Fibroblast of villous mesenchyme (primary cell): Measurements from ENCODE around the gene MRPL10. TPM values are rescaled to one million over a fixed set of nuclear protein-coding genes. Genes with fewer than 3 reads are reported as not detected.

ENCODE experiments used
- DNase-seq: peaks from one replicate; pipeline ENCODE4 v3.0.0-alpha.2; 2010; ENCODE audit warnings: low read depth
- H3K4me3 ChIP-seq: 2 replicates; pipeline ENCODE4 v1.5.1; 2011; ENCODE audit warnings: low read depth, mild to moderate bottlenecking, low read length
- total RNA-seq: library from RNA; depleted of rRNA; stranded (reverse); fragments of >200 nt; gene quantifications from 2 replicates; pipeline ENCODE4 v1.2.3, GENCODE V29; 2012
- TF ChIP-seq, protein P1 (sequence below): IDR thresholded peaks from 2 replicates; pipeline ENCODE4 v1.5.1; 2012; ENCODE audit warnings: low read depth, mild to moderate bottlenecking, low read length; ENCODE audit not compliant: insufficient read depth

Gene MRPL10
- total RNA-seq, 1 donor = 20.7 TPM

DNA sequence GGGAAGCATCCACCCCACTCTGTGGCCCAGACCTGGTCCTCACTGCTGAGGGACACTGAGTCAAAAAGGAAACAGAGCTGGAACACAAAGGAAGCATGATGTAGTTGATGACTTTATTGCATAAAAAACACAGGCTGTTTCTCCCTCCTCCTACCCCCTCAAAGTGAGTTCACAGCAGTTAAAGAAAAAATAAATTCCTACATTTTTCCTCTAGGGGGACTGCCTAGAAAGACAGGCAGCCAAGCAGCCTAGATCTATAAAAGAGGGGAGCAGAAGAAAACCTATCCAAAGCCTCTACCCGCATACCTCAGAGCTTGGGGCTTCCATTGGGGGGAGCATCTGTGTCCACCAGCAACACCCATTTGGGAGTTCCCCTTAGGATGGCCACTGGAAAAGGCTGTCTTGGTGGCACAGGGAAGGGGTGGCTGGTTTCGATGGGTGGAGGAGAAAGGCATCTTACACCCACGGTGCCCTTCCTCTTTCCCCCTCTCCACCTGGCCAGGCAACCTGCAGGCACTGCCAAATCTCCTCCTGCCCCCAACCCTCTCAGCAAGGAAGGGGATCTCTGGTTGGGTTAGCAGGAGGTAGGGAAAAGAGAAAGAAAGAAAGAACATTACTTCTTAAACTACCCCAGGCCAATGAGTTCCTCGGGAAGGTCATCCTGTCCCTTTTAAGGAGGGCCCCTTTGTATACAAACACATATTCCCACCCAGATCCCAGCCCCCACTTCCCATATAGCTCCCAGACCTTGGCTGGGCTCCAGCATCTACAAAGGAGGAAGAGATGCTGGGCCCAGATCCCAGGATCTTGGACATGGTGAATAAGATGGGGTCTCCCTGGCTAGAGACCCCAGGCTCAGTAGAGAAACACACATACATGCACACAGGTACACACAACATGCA is 13.7 kb upstream of the MRPL10 start:
- no peak for DNase-seq
- TF ChIP-seq, protein P1, sequence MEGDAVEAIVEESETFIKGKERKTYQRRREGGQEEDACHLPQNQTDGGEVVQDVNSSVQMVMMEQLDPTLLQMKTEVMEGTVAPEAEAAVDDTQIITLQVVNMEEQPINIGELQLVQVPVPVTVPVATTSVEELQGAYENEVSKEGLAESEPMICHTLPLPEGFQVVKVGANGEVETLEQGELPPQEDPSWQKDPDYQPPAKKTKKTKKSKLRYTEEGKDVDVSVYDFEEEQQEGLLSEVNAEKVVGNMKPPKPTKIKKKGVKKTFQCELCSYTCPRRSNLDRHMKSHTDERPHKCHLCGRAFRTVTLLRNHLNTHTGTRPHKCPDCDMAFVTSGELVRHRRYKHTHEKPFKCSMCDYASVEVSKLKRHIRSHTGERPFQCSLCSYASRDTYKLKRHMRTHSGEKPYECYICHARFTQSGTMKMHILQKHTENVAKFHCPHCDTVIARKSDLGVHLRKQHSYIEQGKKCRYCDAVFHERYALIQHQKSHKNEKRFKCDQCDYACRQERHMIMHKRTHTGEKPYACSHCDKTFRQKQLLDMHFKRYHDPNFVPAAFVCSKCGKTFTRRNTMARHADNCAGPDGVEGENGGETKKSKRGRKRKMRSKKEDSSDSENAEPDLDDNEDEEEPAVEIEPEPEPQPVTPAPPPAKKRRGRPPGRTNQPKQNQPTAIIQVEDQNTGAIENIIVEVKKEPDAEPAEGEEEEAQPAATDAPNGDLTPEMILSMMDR = peak; percentile 42
- H3K4me3 ChIP-seq = no peak overlapping the region

DNA sequence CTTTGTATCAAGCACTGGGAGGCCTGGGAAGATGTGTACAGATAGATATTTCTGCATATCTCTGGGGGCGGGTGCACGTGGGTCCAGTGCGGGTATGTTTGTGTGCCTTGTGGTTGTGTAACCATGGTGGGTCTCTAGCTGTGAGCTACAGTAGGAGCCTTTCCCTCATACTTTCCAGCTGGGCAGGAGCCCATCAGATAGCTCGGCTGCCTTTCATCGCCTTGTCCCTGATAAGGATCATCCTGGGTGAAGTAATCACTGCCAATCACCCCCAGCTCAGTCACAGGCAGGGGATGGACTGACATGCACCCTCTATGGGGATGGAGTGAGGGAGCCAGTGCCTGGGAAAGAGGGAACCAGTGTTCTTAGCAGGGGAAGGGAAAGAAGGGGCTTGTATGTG is 12.9 kb upstream of the MRPL10 start:
- peak; percentile 26 for DNase-seq
- no peak overlapping the region for H3K4me3 ChIP-seq
- TF ChIP-seq, protein P1 = no peak

DNA sequence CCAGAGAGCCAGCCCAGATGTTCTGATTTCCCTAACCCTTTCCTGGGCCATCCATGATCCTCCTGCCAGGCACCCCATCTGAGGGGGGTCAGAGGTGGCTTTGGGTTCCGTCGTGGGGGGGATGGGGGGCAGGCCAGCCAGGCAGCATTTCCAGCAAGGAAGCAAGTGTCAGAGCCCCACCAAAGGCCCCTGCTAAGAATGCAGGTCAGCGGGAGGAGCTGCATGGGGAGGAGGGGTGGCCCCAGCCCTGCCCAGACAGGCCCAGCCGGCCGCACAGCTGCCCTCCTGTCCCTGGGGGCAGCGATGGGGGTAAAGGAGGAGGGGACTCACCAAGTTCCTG is 12.0 kb upstream of the MRPL10 start:
- TF ChIP-seq, protein P1 = no peak
- no peak for DNase-seq
- H3K4me3 ChIP-seq = no peak overlapping the region

DNA sequence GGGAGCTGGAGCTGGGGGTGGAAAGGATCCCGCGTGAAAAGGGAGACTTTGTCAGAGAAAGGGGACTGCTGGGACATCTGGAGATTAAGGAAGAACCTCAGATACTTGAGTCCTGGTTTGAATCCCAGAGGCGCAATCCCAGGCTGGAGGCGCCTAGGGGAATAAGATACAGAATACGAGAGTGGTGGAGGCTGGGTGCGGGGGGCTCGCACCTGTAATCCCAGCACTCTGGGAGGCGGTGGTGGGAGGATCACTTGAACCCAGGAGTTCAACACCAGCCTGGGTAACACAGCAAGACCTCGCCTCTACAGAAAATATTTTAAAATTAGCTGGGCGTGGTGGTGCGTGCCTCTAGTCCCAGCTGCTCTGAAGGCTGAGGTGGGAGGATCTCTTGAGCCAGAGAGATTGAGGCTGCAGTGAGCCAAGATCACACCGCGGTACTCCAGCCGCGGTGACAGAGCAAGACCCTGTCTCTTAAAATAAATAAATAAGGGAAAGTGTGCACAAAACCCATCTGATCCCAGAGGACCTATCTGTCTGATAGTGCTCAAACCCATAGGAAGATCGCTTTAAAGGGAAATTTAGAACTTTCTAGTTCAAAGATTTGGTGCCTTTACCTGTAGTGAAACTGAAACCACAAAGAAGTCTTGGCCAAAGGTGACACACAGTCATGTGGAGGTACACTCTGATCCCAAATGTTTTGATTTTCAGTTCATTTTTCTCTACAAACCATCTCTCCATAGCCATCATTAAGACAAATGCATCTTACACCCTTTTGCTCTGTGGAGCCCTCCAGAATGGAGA is 10.3 kb upstream of the MRPL10 start:
- no peak for DNase-seq
- TF ChIP-seq, protein P1 = no peak
- H3K4me3 ChIP-seq = peak overlapping the region; percentile 96

DNA sequence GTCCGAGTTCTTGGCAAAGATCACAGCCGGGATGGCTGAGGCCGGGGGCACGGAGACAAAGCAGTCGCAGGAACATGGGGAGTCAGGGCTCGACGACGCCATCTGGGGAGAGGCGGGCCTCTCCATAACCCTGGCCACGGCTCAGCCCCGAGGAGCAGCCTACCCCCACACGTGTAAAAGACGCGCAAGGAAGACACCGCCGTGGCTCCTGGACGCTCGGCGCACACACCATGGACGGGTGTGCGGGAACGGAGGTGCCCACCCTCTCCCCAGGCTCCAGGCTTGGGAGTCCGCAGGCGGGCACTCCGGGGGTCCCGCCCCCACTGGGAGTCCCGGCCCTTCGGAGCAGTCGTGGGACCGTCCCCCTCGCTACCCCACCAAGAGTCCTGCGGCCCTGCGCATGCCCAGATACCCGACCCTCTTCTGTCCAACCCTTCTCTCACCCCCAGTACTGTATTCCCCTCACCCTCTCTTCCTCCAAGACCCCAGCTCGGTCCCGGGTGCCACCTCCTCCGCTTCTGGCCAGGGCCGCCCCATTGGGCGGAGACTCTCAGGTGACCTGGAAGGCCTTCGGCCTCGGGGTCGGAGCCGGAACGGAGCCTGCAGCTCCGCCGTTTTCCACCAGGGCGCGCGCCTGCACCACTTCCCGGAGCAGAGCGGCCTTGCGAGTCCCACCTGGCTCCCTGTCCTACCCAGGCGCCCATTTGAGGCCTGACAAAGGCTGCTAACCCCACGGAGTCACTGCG is 9.6 kb upstream of the MRPL10 start, which contains the start of gene SCRN2:
TSS of gene SCRN2 (minus strand) at position 532 of the 746 bp plus-strand sequence. CDS start at position 102, 430 bp downstream.
- H3K4me3 ChIP-seq = peak within 1 kb of the TSS; percentile 96
- DNase-seq = peak; percentile 79
- TF ChIP-seq, protein P1 = peak; percentile 93

DNA sequence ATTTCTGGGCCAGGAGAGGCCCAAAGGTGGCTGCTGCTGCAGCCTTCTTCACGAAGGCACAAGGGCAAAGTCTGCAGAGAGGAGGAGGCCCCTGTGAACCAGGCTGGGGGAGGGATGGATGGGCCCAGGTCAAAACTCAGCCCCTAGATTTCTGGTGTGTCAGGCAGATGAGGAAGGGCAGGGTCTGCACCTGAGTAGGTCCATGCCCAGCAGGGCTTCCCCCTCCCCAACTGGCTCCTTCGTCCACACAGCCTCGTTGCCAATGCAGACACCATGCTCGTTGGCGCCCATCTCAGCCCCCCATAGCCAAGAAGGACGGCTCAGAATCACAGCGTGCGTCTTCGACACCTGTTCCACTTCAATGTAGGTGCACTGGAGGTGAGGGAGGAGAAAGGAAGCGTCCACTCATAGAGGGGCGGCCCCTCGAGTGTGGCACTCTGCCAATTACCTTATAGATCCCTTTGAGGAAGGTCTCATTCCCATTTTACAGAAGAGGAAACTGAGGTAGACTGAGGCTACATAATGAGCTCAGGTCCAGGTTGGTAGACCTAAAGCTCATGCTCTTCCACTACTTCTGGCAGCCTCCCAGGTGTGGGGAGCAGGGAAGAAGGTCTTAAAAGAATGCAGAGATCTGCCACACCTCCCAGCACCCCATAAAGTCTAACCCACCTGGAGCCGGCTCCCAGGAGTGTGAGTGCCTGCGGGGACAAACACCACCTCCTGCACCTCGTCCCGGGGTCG is 8.8 kb upstream of the MRPL10 start:
- TF ChIP-seq, protein P1 = no peak
- H3K4me3 ChIP-seq = peak overlapping the region; percentile 96
- DNase-seq = no peak
